ENCODE data around the gene TMC4.

GRCh38 chr19:54208784-54209057 is 35.8 kb upstream of the TMC4 start:
- no peak for TF ChIP-seq CTCF (conservative IDR thresholded peaks at IDR 0.05; ENCODE audit: low read depth, low read length)
- TF ChIP-seq EZH2phosphoT487 (IDR thresholded peaks at IDR 0.05; ENCODE audit: borderline replicate concordance, low read length), result no peak

Measured in PC-3 (cell line).